ENCODE data around the gene ITGA3. TPM values are rescaled to one million over a fixed set of nuclear protein-coding genes. Genes with fewer than 3 reads are reported as not detected.

Gene ITGA3
- total and polyA plus RNA-seq, 2 of the 13 experiments (the other 11 are each of a cell fraction or from before 2014, with no cell fraction given) = 0.48 to 0.69 TPM

DNA sequence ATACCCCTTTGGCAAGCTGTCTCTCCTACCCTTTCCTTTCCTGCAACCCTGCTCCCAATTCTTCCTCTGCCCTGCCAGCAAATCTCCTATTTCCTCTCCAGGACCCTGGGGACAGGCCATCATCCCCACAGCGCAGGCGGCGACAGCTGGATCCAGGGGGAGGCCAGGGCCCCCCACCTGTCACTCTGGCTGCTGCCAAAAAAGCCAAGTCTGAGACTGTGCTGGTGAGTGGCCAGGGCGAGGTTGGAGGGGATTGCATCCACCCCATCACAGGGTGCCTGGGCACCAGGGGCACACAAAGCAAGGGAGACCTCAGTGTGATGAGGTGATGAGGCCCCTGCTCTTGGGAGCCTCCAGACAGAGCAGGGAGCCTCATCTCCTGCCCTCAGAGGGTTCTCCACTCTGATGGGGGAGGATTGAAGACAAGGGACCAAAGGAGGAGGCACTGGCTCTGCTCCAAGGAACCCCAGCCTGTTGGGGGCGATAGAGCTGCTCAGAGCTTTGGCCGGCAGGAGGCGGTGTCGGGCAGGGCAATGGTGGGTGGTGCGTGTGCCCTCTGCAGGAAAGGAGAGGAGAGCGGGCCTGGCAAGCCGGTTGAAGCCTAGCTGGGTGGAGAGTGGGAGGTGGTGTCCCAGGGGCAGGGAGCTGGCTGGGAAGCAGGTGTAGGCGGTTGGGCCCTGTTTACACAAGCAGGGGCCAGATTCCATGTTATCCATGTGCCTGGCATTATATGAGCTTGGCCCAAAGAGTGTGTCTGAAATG is 23.6 kb downstream of the ITGA3 start (continued):
- TF ChIP-seq NFE2 (CRISPR knock-in tag; IDR thresholded peaks at IDR 0.05) = no peak
- no peak for TF ChIP-seq SSRP1 (CRISPR knock-in tag; IDR thresholded peaks at IDR 0.05)
- TF ChIP-seq ZNF672 (CRISPR knock-in tag; IDR thresholded peaks at IDR 0.05) = no peak
- no peak for TF ChIP-seq ZNF496 (CRISPR knock-in tag; IDR thresholded peaks at IDR 0.05; ENCODE audit: insufficient replicate concordance)
- TF ChIP-seq ZNF724P (CRISPR knock-in tag; IDR thresholded peaks at IDR 0.05; ENCODE audit: borderline replicate concordance) = no peak
- peak; percentile 72 for TF ChIP-seq ZFX (CRISPR knock-in tag; IDR thresholded peaks at IDR 0.05; ENCODE audit: low read depth)
- TF ChIP-seq PHB2 (IDR thresholded peaks at IDR 0.05; ENCODE audit: partially characterized antibody) = no peak
- TF ChIP-seq, protein P1, sequence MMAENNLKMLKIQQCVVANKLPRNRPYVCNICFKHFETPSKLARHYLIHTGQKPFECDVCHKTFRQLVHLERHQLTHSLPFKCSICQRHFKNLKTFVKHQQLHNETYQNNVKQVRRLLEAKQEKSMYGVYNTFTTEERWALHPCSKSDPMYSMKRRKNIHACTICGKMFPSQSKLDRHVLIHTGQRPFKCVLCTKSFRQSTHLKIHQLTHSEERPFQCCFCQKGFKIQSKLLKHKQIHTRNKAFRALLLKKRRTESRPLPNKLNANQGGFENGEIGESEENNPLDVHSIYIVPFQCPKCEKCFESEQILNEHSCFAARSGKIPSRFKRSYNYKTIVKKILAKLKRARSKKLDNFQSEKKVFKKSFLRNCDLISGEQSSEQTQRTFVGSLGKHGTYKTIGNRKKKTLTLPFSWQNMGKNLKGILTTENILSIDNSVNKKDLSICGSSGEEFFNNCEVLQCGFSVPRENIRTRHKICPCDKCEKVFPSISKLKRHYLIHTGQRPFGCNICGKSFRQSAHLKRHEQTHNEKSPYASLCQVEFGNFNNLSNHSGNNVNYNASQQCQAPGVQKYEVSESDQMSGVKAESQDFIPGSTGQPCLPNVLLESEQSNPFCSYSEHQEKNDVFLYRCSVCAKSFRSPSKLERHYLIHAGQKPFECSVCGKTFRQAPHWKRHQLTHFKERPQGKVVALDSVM (CRISPR knock-in tag; IDR thresholded peaks at IDR 0.05) = 0 out of 2 replicates have a peak, but pooled peaks have one; percentile 18
- TF ChIP-seq PCBP1 (IDR thresholded peaks at IDR 0.05; ENCODE audit: borderline replicate concordance, low read depth, low read length) = peak; percentile 71; the same call in 1 of the 2 replicates
- TF ChIP-seq, protein P2, sequence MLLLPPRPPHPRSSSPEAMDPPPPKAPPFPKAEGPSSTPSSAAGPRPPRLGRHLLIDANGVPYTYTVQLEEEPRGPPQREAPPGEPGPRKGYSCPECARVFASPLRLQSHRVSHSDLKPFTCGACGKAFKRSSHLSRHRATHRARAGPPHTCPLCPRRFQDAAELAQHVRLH (CRISPR knock-in tag; IDR thresholded peaks at IDR 0.05; ENCODE audit: borderline replicate concordance, low read depth) = peak; percentile 77; the same call in 1 of the 2 replicates
- TF ChIP-seq, protein P3, sequence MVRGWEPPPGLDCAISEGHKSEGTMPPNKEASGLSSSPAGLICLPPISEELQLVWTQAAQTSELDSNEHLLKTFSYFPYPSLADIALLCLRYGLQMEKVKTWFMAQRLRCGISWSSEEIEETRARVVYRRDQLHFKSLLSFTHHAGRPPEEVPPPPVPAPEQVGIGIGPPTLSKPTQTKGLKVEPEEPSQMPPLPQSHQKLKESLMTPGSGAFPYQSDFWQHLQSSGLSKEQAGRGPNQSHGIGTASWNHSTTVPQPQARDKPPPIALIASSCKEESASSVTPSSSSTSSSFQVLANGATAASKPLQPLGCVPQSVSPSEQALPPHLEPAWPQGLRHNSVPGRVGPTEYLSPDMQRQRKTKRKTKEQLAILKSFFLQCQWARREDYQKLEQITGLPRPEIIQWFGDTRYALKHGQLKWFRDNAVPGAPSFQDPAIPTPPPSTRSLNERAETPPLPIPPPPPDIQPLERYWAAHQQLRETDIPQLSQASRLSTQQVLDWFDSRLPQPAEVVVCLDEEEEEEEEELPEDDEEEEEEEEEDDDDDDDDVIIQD (CRISPR knock-in tag; IDR thresholded peaks at IDR 0.05; ENCODE audit: low read depth) = no peak
- no peak for TF ChIP-seq ATAD3A (CRISPR knock-in tag; IDR thresholded peaks at IDR 0.05)
- TF ChIP-seq, protein P4, sequence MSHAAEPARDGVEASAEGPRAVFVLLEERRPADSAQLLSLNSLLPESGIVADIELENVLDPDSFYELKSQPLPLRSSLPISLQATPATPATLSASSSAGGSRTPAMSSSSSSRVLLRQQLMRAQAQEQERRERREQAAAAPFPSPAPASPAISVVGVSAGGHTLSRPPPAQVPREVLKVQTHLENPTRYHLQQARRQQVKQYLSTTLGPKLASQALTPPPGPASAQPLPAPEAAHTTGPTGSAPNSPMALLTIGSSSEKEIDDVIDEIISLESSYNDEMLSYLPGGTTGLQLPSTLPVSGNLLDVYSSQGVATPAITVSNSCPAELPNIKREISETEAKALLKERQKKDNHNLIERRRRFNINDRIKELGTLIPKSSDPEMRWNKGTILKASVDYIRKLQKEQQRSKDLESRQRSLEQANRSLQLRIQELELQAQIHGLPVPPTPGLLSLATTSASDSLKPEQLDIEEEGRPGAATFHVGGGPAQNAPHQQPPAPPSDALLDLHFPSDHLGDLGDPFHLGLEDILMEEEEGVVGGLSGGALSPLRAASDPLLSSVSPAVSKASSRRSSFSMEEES (CRISPR knock-in tag; IDR thresholded peaks at IDR 0.05) = no peak
- TF ChIP-seq MTA1 (CRISPR knock-in tag; IDR thresholded peaks at IDR 0.05; ENCODE audit: borderline replicate concordance) = no peak
- TF ChIP-seq, protein P5, sequence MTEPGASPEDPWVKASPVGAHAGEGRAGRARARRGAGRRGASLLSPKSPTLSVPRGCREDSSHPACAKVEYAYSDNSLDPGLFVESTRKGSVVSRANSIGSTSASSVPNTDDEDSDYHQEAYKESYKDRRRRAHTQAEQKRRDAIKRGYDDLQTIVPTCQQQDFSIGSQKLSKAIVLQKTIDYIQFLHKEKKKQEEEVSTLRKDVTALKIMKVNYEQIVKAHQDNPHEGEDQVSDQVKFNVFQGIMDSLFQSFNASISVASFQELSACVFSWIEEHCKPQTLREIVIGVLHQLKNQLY (CRISPR knock-in tag; IDR thresholded peaks at IDR 0.05) = no peak
- TF ChIP-seq ZNF83 (CRISPR knock-in tag; IDR thresholded peaks at IDR 0.05; ENCODE audit: borderline replicate concordance) = no peak
- no peak; the same call in 1 of the 2 replicates for TF ChIP-seq PITX1 (CRISPR knock-in tag; IDR thresholded peaks at IDR 0.05)
- TF ChIP-seq HNF4G (IDR thresholded peaks at IDR 0.05; ENCODE audit: borderline replicate concordance, low read depth, low read length) = no peak
- TF ChIP-seq HNF4G (CRISPR knock-in tag; IDR thresholded peaks at IDR 0.05; ENCODE audit: borderline replicate concordance, low read depth) = no peak
- no peak for TF ChIP-seq ZBTB1 (CRISPR knock-in tag; IDR thresholded peaks at IDR 0.05; ENCODE audit: borderline replicate concordance)
- TF ChIP-seq KDM3A (CRISPR knock-in tag; IDR thresholded peaks at IDR 0.05; ENCODE audit: low read depth) = 0 out of 2 replicates have a peak, but pooled peaks have one; percentile 54
- no peak for TF ChIP-seq ISX (CRISPR knock-in tag; conservative IDR thresholded peaks at IDR 0.05)
- no peak for TF ChIP-seq ZNF235 (CRISPR knock-in tag; IDR thresholded peaks at IDR 0.05; ENCODE audit: borderline replicate concordance)
- TF ChIP-seq ZNF33A (CRISPR knock-in tag; IDR thresholded peaks at IDR 0.05; ENCODE audit: borderline replicate concordance) = no peak
